ACC112 (cell line): ENCODE data around the gene HOXB4.

Experiments used
- H2AFZ ChIP-seq: fragments of 200-600 bp; sonication (generic); one replicate; pipeline ENCODE4 v1.6.0; 2017; ENCODE audit warnings: antibody characterized with exemption, low read length; ENCODE audit not compliant: unreplicated experiment
- H3K27ac ChIP-seq: fragments of 200-600 bp; sonication (generic); 2 replicates; pipeline ENCODE4 v1.5.1; 2014; ENCODE audit warnings: low read depth, mild to moderate bottlenecking, antibody characterized with exemption, low read length, moderate library complexity
- H3K27me3 ChIP-seq: fragments of 200-600 bp; sonication (generic); 2 replicates; pipeline ENCODE4 v1.6.1; 2014; ENCODE audit warnings: mild to moderate bottlenecking, antibody characterized with exemption, low read length, moderate library complexity, mixed read lengths; ENCODE audit not compliant: insufficient read depth
- H3K36me3 ChIP-seq: fragments of 200-600 bp; sonication (generic); 2 replicates; pipeline ENCODE4 v1.6.1; 2016; ENCODE audit warnings: mild to moderate bottlenecking, antibody characterized with exemption, low read length, moderate library complexity, mixed read lengths; ENCODE audit not compliant: insufficient read depth
- H3K4me1 ChIP-seq: fragments of 200-600 bp; sonication (generic); one replicate; pipeline ENCODE4 v1.6.1; 2016; ENCODE audit warnings: low read length, mixed read lengths; ENCODE audit not compliant: insufficient read depth, unreplicated experiment, control insufficient read depth
- H3K4me3 ChIP-seq: fragments of 200-600 bp; sonication (generic); 2 replicates; pipeline ENCODE4 v1.5.1; 2014; ENCODE audit warnings: mild to moderate bottlenecking, low read depth, low read length
- H3K79me2 ChIP-seq: fragments of 200-600 bp; sonication (generic); one replicate; pipeline ENCODE4 v1.6.0; 2016; ENCODE audit warnings: low read length; ENCODE audit not compliant: control insufficient read depth, unreplicated experiment, insufficient read depth

Gene HOXB4

DNA sequence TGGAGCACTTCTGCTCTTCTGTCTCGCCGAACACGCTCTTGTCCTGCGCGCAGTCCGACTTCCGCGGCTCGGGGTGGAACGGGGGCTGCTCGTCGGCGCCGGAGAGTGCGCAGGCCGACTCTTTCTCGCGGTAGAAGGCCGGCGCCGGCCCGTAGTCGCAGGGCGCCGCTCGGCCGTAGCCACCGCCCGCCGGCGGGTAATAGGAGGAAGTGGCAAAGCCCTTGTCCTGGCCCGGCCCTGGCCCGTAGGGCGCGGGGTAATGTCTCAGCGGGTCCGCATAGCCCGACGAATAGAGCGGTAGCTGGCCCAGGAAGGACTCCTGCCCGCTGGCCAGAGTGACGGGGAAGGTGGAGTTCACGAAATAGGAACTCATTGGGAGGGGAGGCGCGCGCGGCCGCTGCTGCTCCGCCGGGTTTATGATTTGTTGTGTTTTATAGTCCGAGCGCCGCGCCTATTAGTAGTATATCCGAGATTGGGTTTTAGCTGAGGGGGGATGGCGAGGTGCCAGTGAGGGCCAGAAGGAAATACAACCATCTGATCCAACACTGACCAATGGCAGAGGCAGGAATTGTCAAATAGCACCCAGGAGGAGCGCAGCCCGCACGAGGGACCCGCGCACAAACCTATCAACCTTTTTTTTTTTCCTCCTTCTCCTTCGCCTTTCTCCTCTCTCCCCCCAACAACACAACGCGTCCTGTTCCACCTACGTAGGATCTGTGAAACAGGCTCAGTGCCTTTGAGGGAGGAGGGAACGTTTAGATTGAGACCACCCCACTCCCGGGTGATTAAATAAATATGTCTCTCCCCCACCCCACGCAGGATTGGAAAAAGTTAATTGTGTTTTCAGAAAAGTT, 19.9 kb upstream of the HOXB4 start:
- Histone ChIP-seq H3K27me3 (peaks cover 99% of the 10 kb centered on the region), H3K36me3 (no peaks in the 10 kb centered on the region), H3K4me1 (no peaks in the 10 kb centered on the region), H3K79me2 (no peaks in the 10 kb centered on the region), H3K27ac (no peak overlapping the region), H2AFZ (no peak overlapping the region), H3K4me3 (peak overlapping the region; percentile 38; the same call in 1 of the 2 replicates)

DNA sequence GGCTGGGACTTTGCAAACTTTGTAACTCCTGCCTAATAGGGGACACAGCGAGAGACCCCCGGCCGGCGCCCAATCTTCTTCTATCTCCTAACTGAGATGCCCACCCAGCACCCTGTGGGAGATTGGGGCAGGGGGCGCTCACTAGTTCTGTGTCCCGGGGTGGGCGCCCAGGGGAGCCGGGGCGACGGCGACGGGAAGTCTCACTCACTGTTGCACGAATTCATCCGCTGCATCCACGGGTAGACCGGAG, 19.3 kb upstream of the HOXB4 start:
- H3K79me2 ChIP-seq, result no peaks in the 10 kb centered on the region
- no peak overlapping the region for H3K27ac ChIP-seq
- H2AFZ ChIP-seq, result no peak overlapping the region
- H3K27me3 ChIP-seq, result peaks cover 99% of the 10 kb centered on the region
- H3K36me3 ChIP-seq, result no peaks in the 10 kb centered on the region
- no peaks in the 10 kb centered on the region for H3K4me1 ChIP-seq
- 0 out of 2 replicates have a peak overlapping the region, but pooled peaks have one; percentile 38 for H3K4me3 ChIP-seq

DNA sequence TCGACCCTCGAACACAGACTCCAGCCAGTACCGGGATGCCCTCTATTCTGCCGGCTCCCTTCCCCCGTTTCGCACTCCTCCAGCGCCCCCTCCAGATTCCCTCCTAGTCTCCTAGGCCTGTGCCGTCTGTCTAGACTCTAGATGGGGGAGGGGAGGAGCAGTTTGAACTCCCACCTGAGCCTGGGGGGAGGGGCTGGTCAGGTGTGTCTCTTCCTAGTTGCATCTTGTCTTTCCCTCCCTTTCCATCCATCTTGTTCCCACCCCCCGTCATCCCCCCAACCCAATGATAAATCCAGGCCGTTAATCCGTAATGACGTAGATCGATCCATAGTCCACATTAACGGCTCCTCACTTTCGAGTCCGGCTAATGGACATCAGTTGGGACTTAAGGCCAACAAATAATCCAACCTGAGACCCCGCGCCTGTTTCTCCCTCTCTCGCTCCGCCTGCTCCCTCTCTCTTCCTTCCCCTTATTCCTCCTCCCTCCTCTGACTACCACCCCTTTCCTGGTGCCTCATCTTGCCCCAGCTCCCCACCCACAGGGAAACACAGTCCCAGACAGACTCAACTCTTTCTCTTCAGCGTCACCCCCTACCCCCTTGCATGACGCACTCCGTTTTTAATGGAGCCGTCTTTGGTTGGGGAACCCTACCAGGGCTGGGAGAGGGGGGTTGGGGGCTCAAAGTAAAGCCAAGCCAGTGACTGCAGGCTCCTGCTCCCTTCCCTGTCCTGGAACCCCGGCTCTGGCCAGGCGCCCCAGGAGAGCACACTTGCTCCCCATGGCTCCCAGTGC, 18.8 kb upstream of the HOXB4 start:
- Histone ChIP-seq H3K79me2 (no peaks in the 10 kb centered on the region), H3K4me1 (no peaks in the 10 kb centered on the region), H3K27ac (no peak overlapping the region), H3K36me3 (no peaks in the 10 kb centered on the region), H3K27me3 (peaks cover 99% of the 10 kb centered on the region), H2AFZ (no peak overlapping the region), H3K4me3 (no peak overlapping the region)

DNA sequence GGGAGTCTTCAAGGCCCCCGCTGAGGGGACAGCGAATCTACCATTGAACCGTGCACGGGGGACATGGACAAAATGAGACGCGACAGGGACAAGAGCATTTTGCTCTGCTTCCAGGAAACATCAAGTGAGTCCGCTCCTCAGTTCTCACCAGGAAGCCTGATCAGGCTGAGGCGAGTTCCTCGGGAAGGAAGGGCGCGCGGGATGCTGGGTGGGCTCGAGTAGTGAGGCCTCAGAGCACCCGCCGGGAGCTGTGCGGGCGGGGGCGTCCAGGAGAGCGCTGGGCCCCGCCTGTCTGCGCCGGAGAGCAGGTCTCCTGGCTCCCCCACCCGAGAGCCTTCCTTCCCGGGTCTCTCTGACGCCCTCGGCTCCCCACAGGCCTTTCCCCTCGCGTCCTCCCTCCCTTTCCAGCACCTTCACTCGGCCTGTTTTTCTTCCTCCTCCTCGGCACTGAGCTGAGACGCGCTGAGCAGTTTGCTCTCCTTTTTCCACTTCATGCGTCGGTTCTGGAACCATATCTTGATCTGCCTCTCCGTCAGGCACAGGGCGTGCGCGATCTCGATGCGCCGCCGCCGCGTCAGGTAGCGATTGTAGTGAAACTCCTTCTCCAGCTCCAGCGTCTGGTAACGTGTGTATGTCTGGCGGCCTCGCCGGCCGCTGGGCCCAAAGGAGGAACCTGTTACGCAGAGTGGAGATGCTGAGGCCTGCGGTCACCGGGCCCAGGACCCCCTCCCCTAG, 18.0 kb upstream of the HOXB4 start:
- Histone ChIP-seq H2AFZ (no peak overlapping the region), H3K27ac (no peak overlapping the region), H3K4me3 (no peak overlapping the region), H3K36me3 (no peaks in the 10 kb centered on the region), H3K27me3 (peaks cover 99% of the 10 kb centered on the region), H3K4me1 (no peaks in the 10 kb centered on the region), H3K79me2 (no peaks in the 10 kb centered on the region)

DNA sequence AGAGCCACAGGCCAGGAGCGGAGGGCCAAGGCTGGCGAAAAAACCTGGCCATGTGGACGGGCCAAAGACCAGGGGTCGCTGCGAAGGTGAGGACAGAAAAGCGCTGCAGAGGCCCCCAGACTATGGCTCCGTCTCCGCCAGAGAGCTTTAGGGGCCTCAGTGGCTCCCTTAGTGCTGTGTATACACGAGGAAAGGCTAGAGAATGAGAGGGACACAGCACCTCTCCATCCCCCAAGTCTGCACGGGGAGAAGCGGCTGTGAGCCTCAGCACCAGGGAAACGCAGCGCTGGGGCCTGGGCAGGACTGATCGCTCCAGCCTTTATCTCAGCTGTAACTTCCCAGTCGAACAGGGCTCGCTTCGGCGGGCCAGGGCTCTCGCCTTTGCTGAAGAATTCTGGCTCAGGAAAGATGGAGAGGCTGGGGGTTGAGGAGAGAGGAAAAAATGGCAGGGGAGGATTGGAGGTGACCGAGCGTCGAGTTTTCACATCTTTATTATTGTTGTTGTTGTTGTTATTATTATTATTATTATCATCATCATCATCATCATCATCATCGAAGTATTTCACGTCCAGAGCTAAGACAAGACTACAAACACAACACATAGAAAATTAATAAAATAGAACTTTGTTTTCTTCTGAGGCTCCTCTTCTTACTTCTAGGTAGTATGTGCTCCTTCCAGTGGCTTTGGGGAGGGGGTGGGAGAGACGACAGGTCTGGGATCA, 17.3 kb upstream of the HOXB4 start:
- Histone ChIP-seq H3K36me3 (no peaks in the 10 kb centered on the region), H3K27ac (no peak overlapping the region), H3K4me3 (no peak overlapping the region), H2AFZ (no peak overlapping the region), H3K27me3 (peaks cover 99% of the 10 kb centered on the region), H3K79me2 (no peaks in the 10 kb centered on the region), H3K4me1 (no peaks in the 10 kb centered on the region)

DNA sequence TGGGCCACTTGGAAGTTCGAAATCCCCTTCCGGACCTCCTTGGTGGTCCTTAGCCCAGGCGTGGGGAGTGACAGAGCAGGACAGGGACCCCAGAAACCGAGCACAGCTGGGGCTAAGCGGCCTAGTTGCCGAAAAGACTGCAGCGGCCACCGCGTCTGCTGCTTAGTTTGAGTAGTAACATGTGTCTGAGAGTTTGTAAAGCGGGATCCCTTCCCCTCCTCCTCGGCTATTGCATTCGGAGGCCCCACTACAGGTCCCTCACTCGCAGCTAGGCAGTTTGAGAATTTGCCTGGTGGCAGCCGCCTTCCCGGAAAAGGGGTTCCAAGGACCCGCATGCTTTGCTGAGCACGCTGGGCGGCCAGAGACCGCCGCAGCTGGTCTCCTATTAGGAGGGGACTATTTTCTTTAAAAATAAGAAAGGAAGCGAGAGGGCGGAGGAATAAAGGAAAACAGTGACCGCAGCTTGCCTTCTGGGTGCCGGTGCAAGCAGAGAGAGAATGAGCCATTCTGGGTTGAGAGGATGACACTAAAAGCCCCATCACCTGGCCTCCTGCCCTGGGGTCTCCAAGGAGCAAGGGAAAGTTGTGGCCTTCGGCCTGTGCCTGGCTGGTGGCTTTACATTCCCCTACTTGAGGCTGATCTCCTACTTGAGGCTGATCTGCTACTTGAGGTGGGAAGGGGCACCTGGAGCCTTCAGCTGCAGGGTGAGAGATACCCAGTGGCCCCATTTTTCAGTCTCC, 16.6 kb upstream of the HOXB4 start:
- Histone ChIP-seq H3K79me2 (no peaks in the 10 kb centered on the region), H2AFZ (no peak overlapping the region), H3K4me3 (no peak overlapping the region), H3K36me3 (no peaks in the 10 kb centered on the region), H3K27me3 (peaks cover 99% of the 10 kb centered on the region), H3K4me1 (no peaks in the 10 kb centered on the region), H3K27ac (no peak overlapping the region)

DNA sequence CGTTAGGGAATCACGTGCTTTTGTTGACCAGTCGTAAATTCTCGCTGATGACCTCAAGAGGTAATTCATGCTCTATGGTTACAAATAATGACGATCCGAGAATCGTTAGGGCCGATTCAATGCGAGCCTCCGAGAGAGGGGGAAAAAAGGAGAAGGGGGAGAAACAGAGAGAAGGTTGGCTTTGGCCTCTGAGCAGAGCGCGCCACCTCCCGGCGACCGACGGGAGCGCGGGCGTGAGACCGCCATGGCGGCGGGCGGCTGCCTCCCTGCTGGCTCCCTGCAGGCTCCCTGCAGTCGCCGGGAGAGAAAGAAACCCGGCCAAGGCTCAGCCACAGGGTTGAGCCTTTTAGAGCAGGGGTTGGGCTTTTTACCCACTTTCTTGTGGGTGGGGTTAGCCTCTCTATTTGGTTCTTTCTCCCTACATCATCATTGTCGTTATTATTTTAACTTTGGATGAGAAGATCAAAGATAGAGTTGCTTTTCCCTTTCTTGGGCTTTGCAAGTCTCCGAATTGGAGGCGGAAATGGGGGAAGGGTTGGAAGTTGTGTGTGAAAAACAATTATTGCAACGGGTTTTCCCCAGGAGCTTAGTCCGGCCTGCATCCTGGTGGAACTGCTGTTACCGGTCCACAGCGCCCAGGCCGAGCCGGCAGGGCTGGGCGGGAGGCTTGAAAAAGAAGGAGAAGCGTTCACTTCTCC, 15.8 kb upstream of the HOXB4 start:
- H3K27ac ChIP-seq, result no peak overlapping the region
- no peaks in the 10 kb centered on the region for H3K36me3 ChIP-seq
- H3K79me2 ChIP-seq, result no peaks in the 10 kb centered on the region
- peak overlapping the region; percentile 39; the same call in 1 of the 2 replicates for H3K4me3 ChIP-seq
- H3K4me1 ChIP-seq, result no peaks in the 10 kb centered on the region
- H2AFZ ChIP-seq, result no peak overlapping the region
- H3K27me3 ChIP-seq, result peaks cover 99% of the 10 kb centered on the region

DNA sequence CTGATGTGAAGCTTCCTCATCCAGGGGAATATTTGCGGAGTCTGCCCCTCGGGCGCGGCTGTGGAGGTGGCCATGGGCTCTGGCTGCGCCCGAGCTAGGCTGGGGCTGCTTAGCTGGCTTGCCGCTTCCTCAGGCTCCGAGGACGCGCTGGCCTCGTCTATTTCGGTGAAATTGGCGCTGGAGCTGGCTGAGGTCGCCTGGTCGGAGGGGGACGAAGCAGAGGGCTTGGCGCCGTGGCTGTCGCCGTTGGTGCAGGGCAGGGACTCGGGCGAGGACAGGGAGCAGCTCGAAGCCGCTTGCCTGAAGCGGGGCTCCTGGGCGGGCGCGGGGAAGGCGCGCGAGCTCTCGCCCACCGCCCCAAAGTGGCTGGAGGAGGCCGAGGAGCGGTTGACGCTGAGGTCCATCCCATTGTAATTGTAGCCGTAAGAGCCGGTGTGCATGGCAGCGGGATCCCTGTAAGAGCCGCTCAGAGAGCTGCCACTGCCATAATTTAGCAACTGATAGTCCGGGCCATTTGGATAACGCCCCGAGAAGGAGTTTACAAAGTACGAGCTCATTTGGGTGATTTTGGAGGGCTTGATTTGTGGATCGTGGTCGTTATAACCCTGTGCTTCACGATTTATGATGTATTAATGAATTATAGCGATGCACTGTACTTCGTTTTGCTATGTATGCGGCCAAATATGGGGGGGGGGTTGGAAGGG, 15.1 kb upstream of the HOXB4 start, which contains the start of gene HOXB5:
Gene HOXB5, minus strand, starts transcription at position 654 of the 704 bp plus-strand sequence. Its CDS starts 97 bp downstream, at position 557.
- H2AFZ ChIP-seq, result no peak within 1 kb of the TSS

DNA sequence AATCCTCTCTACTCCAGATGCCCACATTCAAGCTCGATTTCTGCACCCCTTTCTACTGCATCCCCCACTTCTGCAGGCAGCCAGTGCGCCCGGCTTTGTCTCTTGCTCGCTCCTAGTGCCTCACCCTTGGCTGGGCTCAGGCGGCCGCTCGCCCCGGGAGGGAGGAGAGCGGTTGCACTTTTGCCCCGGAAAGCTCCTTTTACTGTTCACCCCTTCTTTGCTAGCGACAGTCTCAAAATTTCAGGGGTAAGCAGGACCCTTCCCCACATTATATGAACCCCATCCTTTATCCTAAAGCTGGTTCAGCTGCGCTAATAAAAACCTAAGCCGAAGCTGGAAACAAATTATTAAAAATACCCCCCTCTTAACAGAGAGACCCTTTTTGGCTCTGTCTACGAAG, 14.4 kb upstream of the HOXB4 start:
- H3K27me3 ChIP-seq, result peaks cover 99% of the 10 kb centered on the region
- no peaks in the 10 kb centered on the region for H3K4me1 ChIP-seq
- H3K27ac ChIP-seq, result no peak overlapping the region
- H3K79me2 ChIP-seq, result no peaks in the 10 kb centered on the region
- H3K36me3 ChIP-seq, result no peaks in the 10 kb centered on the region
- no peak overlapping the region for H2AFZ ChIP-seq
- no peak overlapping the region for H3K4me3 ChIP-seq

More for the DNA sequence above, 15.1 kb upstream of the HOXB4 start, which contains the start of gene HOXB5:
- peak within 1 kb of the TSS; percentile 40 for H3K4me3 ChIP-seq
- peaks cover 99% of the 10 kb centered on the region for H3K27me3 ChIP-seq
- H3K36me3 ChIP-seq, result no peaks in the 10 kb centered on the region
- H3K27ac ChIP-seq, result no peak within 1 kb of the TSS
- H3K79me2 ChIP-seq, result no peaks in the 10 kb centered on the region
- no peaks in the 10 kb centered on the region for H3K4me1 ChIP-seq
